Upper lobe of left lung (tissue), 4 donors: ENCODE results near the gene SUPT20HL2.

Experiments used
- CTCF ChIP-seq, 6 experiments: fragments of 450-650 bp in 4 of 6; fragments of 200-600 bp in 2 of 6; sonication (generic) in 2 of 6; IDR thresholded peaks; one replicate each; pipeline ENCODE4 v1.5.1; 2016 to 2019; ENCODE audit warnings: antibody characterized with exemption in 6 of 6
- POLR2A ChIP-seq, 4 donors: fragments of 450-650 bp; IDR thresholded peaks; one replicate each; pipeline ENCODE4 v1.5.1; 2016 to 2017; ENCODE audit warnings: antibody characterized with exemption in 4 of 4, mild to moderate bottlenecking in 2 of 4

- no peak for TF ChIP-seq CTCF (IDR thresholded peaks at IDR 0.05)
- no peak for TF ChIP-seq POLR2A (IDR thresholded peaks at IDR 0.05)
Observed at GRCh38 chrX:24339911-24340310, 26.0 kb upstream of the SUPT20HL2 start.
